ENCODE data around the gene IDUA. TPM values are rescaled to one million over a fixed set of nuclear protein-coding genes. Genes with fewer than 3 reads are reported as not detected.
A peak's percentile ranks its signal among the peaks of the same experiment; 100 is the strongest.
"Not testable (repeated sequence)": the region's sequence is repeated elsewhere in the genome, so short reads cannot be mapped to it uniquely, and the experiment has no call there.

The IDUA gene
- total RNA-seq, 1 experiment from 2014 or later, result 2.3 TPM

- no peak for DNase-seq (ENCODE audit: low read depth)
These were observed 19.4 kb upstream of the IDUA start for GRCh38 chr4:967113-968104.

- no peak for DNase-seq (ENCODE audit: low read depth)
These were observed 18.6 kb upstream of the IDUA start for GRCh38 chr4:968221-968620.

- DNase-seq (ENCODE audit: low read depth), result no peak
These were observed 18.0 kb upstream of the IDUA start for GRCh38 chr4:968621-969394.

GRCh38 chr4:970046-970745 is 16.6 kb upstream of the IDUA start:
- DNase-seq (ENCODE audit: low read depth), result no peak

GRCh38 chr4:970854-971520 is 15.9 kb upstream of the IDUA start:
- no peak for DNase-seq (ENCODE audit: low read depth)

- DNase-seq (ENCODE audit: low read depth), result no peak
These were observed 15.0 kb upstream of the IDUA start for GRCh38 chr4:971666-972500.

GRCh38 chr4:972651-973424 is 14.0 kb upstream of the IDUA start:
- DNase-seq (ENCODE audit: low read depth), result peak; percentile 30

GRCh38 chr4:973431-974397 is 13.1 kb upstream of the IDUA start, which contains the start of gene DGKQ:
Gene DGKQ (minus strand): TSS chr4:973569. CDS start chr4:973482, 87 bp downstream.
- peak; percentile 88 for DNase-seq (ENCODE audit: low read depth)

- no peak for DNase-seq (ENCODE audit: low read depth)
These were observed 12.2 kb upstream of the IDUA start for GRCh38 chr4:974668-975067.

- not testable (repeated sequence) for DNase-seq (ENCODE audit: low read depth)
These were observed 10.8 kb upstream of the IDUA start for GRCh38 chr4:976016-976415.

- peak; percentile 30 for DNase-seq (ENCODE audit: low read depth)
These were observed 7.7 kb upstream of the IDUA start for GRCh38 chr4:978957-979701.

GRCh38 chr4:982291-982690 is 4.6 kb upstream of the IDUA start:
- DNase-seq (ENCODE audit: low read depth), result no peak

- no peak for DNase-seq (ENCODE audit: low read depth)
These were observed 4.0 kb upstream of the IDUA start for GRCh38 chr4:982814-983213.

GRCh38 chr4:984336-985054 is 2.3 kb upstream of the IDUA start:
- DNase-seq (ENCODE audit: low read depth), result no peak

GRCh38 chr4:985123-985830 is 1.6 kb upstream of the IDUA start:
- no peak for DNase-seq (ENCODE audit: low read depth)

GRCh38 chr4:986428-986878 is 391 bp upstream of the IDUA start:
- DNase-seq (ENCODE audit: low read depth), result no peak

Measured in Daoy (cell line).